DMS53 treated with DMSO at 0.1 percent for 48 hours (cell line): ENCODE data around the gene DNAJC13.
A peak's percentile ranks its signal among the peaks of the same experiment; 100 is the strongest.

Experiments used
- DNase-seq: peaks from one replicate; lab custom pipeline; 2025; ENCODE audit not compliant: unreplicated experiment; lab: John Stamatoyannopoulos, UW

DNAJC13 gene

GRCh38 chr3:132404276-132404675, 13.0 kb upstream of the DNAJC13 start:
- DNase-seq, result no peak

GRCh38 chr3:132405188-132405587, 12.1 kb upstream of the DNAJC13 start:
- no peak for DNase-seq

- DNase-seq, result no peak
These were observed 11.5 kb upstream of the DNAJC13 start for GRCh38 chr3:132405609-132406299.

- DNase-seq, result no peak
These were observed 10.7 kb upstream of the DNAJC13 start for GRCh38 chr3:132406587-132406986.

GRCh38 chr3:132407025-132407424, 10.3 kb upstream of the DNAJC13 start:
- no peak for DNase-seq

GRCh38 chr3:132414841-132415240, 2.5 kb upstream of the DNAJC13 start:
- DNase-seq, result no peak

- DNase-seq, result no peak
These were observed 1.1 kb upstream of the DNAJC13 start for GRCh38 chr3:132416161-132416560.

- DNase-seq, result peak; percentile 47
These were observed 551 bp downstream of the DNAJC13 start for GRCh38 chr3:132417695-132418411.

- DNase-seq, result no peak
These were observed 1.6 kb downstream of the DNAJC13 start for GRCh38 chr3:132418916-132419315.

GRCh38 chr3:132421832-132422231, 4.5 kb downstream of the DNAJC13 start:
- DNase-seq, result no peak

GRCh38 chr3:132422531-132422930, 5.2 kb downstream of the DNAJC13 start:
- no peak for DNase-seq

- peak; percentile 26 for DNase-seq
These were observed 15.3 kb downstream of the DNAJC13 start for GRCh38 chr3:132432639-132433038.

- DNase-seq, result no peak
These were observed 15.8 kb downstream of the DNAJC13 start for GRCh38 chr3:132433121-132433520.

GRCh38 chr3:132435224-132435910, 18.1 kb downstream of the DNAJC13 start:
- no peak for DNase-seq

- DNase-seq, result no peak
These were observed 18.7 kb downstream of the DNAJC13 start for GRCh38 chr3:132435911-132436425.

GRCh38 chr3:132443421-132443820, 26.1 kb downstream of the DNAJC13 start:
- no peak for DNase-seq

GRCh38 chr3:132444383-132444782, 27.1 kb downstream of the DNAJC13 start:
- no peak for DNase-seq

GRCh38 chr3:132445817-132446216, 28.5 kb downstream of the DNAJC13 start:
- DNase-seq, result no peak

GRCh38 chr3:132448216-132448961, 31.1 kb downstream of the DNAJC13 start:
- DNase-seq, result no peak

GRCh38 chr3:132456136-132456535, 38.8 kb downstream of the DNAJC13 start:
- no peak for DNase-seq

GRCh38 chr3:132456571-132456970, 39.3 kb downstream of the DNAJC13 start:
- no peak for DNase-seq
